ENCODE results near the gene MAP3K7. TPM values are rescaled to one million over a fixed set of nuclear protein-coding genes. Genes with fewer than 3 reads are reported as not detected.

The MAP3K7 gene
- total and polyA plus RNA-seq, 2 experiments from 2014 or later = 32.9 to 36.9 TPM

DNA sequence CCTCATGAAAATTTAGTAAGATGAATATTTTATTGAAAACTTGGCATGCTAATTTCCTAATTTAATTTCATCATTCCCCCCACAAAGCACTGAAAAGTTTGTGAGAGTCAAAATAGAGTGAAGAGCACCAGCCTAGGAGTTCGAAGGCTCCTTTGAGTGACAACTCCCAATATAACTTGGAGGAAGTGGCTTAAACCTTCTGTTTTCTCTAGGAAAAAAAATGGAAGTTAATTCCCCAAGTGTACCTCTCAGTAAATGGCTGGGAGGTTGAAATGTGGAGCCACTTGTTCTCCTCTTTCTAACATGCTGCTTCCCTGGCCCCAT is 107.3 kb downstream of the MAP3K7 start:
- TF ChIP-seq EZH2 (IDR thresholded peaks at IDR 0.05; ENCODE audit: insufficient read depth, poor library complexity, severe bottlenecking) (no peak), EZH2phosphoT487 (IDR thresholded peaks at IDR 0.05; ENCODE audit: insufficient read depth, low read depth) (no peak)
- no peak overlapping the region for H3K9ac ChIP-seq
- H3K27me3 ChIP-seq (replicated peaks; ENCODE audit: insufficient read depth) = no peaks in the 10 kb centered on the region
- no peak overlapping the region for H3K27ac ChIP-seq
- H3K79me2 ChIP-seq (ENCODE audit: insufficient read depth) = no peaks in the 10 kb centered on the region
- DNase-seq = no peak
- no peaks in the 10 kb centered on the region for H3K9me2 ChIP-seq (ENCODE audit: insufficient read depth)
- no peaks in the 10 kb centered on the region for H3K36me3 ChIP-seq (ENCODE audit: low read depth)
- no peak overlapping the region for H3K4me3 ChIP-seq
- no peaks in the 10 kb centered on the region for H4K20me1 ChIP-seq (ENCODE audit: insufficient read depth)
- no peak overlapping the region for H2AFZ ChIP-seq
- peaks cover 4% of the 10 kb centered on the region for H3K4me1 ChIP-seq (ENCODE audit: insufficient read depth)
- no peaks in the 10 kb centered on the region for H3F3A ChIP-seq (ENCODE audit: insufficient read depth)
- in situ Hi-C loops (cut with MboI) = no loop called here
- 97 to 100% methylated on average over 1 of the region's 1 CpG for WGBS, 2 experiments (ENCODE audit: low coverage in 1 of 2, low lambda C conversion rate in 2 of 2, missing lambda C conversion rate in 2 of 2)
- H3K9me3 ChIP-seq (ENCODE audit: low read depth) = no peaks in the 10 kb centered on the region
- H3K4me2 ChIP-seq (ENCODE audit: unreplicated experiment) = no peak overlapping the region

DNA sequence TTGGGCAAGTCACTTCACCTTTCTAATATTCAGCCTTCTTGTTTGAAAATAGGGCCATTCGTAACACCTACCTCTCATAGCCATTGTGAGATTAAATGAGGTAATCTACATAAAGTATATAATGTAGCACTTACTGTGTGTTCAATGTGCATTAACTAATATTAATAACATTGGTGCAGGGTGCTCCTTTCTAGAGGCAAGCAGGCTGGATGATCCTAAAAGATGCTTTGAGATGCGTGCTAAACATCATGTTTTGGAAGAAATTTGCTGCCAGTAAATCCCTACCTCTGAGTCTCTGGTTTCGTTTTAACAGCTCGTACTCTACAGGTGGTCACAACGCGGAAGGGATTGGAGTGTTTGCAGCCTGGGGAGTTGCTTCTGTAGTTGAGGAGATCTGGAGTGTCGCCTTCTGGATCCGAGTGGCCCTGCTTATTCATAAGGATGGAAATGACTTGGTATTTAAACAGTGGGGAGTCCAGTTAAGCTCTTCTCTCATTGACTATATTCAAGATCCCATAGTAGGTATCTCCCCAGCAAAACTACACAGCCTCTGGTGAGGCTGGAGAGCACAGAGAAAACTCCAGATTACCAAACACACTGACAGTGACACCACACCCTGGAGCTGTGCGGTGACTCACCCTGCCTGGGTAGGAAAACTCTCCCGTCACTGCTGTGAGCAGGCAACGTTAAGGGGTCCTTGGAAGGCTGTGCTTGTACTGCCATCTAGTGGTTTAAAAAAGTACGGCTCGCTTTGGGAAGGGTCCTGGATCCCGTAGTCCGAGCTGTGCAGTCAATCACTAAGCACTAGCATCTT is 107.9 kb downstream of the MAP3K7 start:
- TF ChIP-seq EZH2 (IDR thresholded peaks at IDR 0.05; ENCODE audit: insufficient read depth, poor library complexity, severe bottlenecking) (no peak), EZH2phosphoT487 (IDR thresholded peaks at IDR 0.05; ENCODE audit: insufficient read depth, low read depth) (no peak)
- in situ Hi-C loops (cut with MboI) = no loop called here
- WGBS, 2 experiments (ENCODE audit: low coverage in 1 of 2, low lambda C conversion rate in 2 of 2, missing lambda C conversion rate in 2 of 2) = 16% methylated on average over 15 of the region's 15 CpGs

DNA sequence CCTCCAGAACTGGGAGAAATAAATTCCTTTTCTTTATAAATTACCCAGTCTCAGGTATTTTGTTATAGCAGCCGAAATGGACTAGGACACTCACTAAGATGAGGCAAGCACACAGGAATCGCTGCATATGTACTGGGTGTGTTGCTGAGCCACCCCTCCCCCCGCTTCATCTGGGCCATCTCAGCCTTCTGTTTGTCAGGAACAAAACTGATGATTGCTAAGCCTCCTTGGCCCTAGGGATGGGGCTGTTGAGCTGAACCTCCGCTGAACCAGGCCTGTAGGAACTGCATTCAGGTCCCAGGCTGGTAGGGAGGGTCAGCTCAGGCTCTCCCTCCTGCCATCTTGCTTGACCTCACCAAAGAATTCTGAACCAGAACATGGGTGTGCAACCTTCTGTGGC is 108.6 kb downstream of the MAP3K7 start:
- Histone ChIP-seq H3K79me2 (ENCODE audit: insufficient read depth) (no peaks in the 10 kb centered on the region), H3K27ac (no peak overlapping the region), H3K4me2 (ENCODE audit: unreplicated experiment) (no peak overlapping the region), H3K27me3 (replicated peaks; ENCODE audit: insufficient read depth) (no peaks in the 10 kb centered on the region; the same call in 1 of the 2 replicates), H3K9me3 (ENCODE audit: low read depth) (no peaks in the 10 kb centered on the region), H3K4me1 (ENCODE audit: insufficient read depth) (peaks cover 4% of the 10 kb centered on the region), H3F3A (ENCODE audit: insufficient read depth) (no peaks in the 10 kb centered on the region), H3K4me3 (no peak overlapping the region), H2AFZ (no peak overlapping the region), H4K20me1 (ENCODE audit: insufficient read depth) (no peaks in the 10 kb centered on the region), H3K9ac (no peak overlapping the region), H3K9me2 (ENCODE audit: insufficient read depth) (no peaks in the 10 kb centered on the region), H3K36me3 (ENCODE audit: low read depth) (no peaks in the 10 kb centered on the region)
- TF ChIP-seq EZH2phosphoT487 (IDR thresholded peaks at IDR 0.05; ENCODE audit: insufficient read depth, low read depth) = no peak
- TF ChIP-seq EZH2 (IDR thresholded peaks at IDR 0.05; ENCODE audit: insufficient read depth, poor library complexity, severe bottlenecking) = no peak
- 54 to 62% methylated on average over 4 of the region's 4 CpGs for WGBS, 2 experiments (ENCODE audit: low coverage in 1 of 2, low lambda C conversion rate in 2 of 2, missing lambda C conversion rate in 2 of 2)
- in situ Hi-C loops (cut with MboI) = no loop called here
- DNase-seq = no peak

More for the DNA sequence above, 107.9 kb downstream of the MAP3K7 start:
- Histone ChIP-seq H3K9me2 (ENCODE audit: insufficient read depth) (no peaks in the 10 kb centered on the region), H4K20me1 (ENCODE audit: insufficient read depth) (no peaks in the 10 kb centered on the region), H3K9ac (no peak overlapping the region), H3K9me3 (ENCODE audit: low read depth) (no peaks in the 10 kb centered on the region), H3K79me2 (ENCODE audit: insufficient read depth) (no peaks in the 10 kb centered on the region), H3K27me3 (replicated peaks; ENCODE audit: insufficient read depth) (no peaks in the 10 kb centered on the region), H3K4me1 (ENCODE audit: insufficient read depth) (peaks cover 4% of the 10 kb centered on the region), H2AFZ (0 out of 2 replicates have a peak overlapping the region, but pooled peaks have one; percentile 38), H3K36me3 (ENCODE audit: low read depth) (no peaks in the 10 kb centered on the region), H3K4me2 (ENCODE audit: unreplicated experiment) (peak overlapping the region; percentile 45), H3K27ac (no peak overlapping the region), H3K4me3 (no peak overlapping the region), H3F3A (ENCODE audit: insufficient read depth) (no peaks in the 10 kb centered on the region)
- peak; percentile 98 for DNase-seq

GRCh38 chr6:90477366-90477765 is 109.5 kb downstream of the MAP3K7 start:
- Histone ChIP-seq H3K27me3 (replicated peaks; ENCODE audit: insufficient read depth) (no peaks in the 10 kb centered on the region; the same call in 1 of the 2 replicates), H3K4me3 (no peak overlapping the region), H3K4me2 (ENCODE audit: unreplicated experiment) (no peak overlapping the region), H3K9ac (no peak overlapping the region), H3K79me2 (ENCODE audit: insufficient read depth) (no peaks in the 10 kb centered on the region), H3K36me3 (ENCODE audit: low read depth) (no peaks in the 10 kb centered on the region), H3K4me1 (ENCODE audit: insufficient read depth) (peaks cover 4% of the 10 kb centered on the region), H3K9me3 (ENCODE audit: low read depth) (no peaks in the 10 kb centered on the region), H3K27ac (no peak overlapping the region), H4K20me1 (ENCODE audit: insufficient read depth) (no peaks in the 10 kb centered on the region), H2AFZ (no peak overlapping the region), H3F3A (ENCODE audit: insufficient read depth) (no peaks in the 10 kb centered on the region), H3K9me2 (ENCODE audit: insufficient read depth) (no peaks in the 10 kb centered on the region)
- no peak for DNase-seq
- 42 to 45% methylated on average over 4 of the region's 4 CpGs for WGBS, 2 experiments (ENCODE audit: low coverage in 1 of 2, low lambda C conversion rate in 2 of 2, missing lambda C conversion rate in 2 of 2)
- in situ Hi-C loops (cut with MboI) = no loop called here
- TF ChIP-seq EZH2phosphoT487 (IDR thresholded peaks at IDR 0.05; ENCODE audit: insufficient read depth, low read depth) = no peak
- TF ChIP-seq EZH2 (IDR thresholded peaks at IDR 0.05; ENCODE audit: insufficient read depth, poor library complexity, severe bottlenecking) = no peak
